IMR-90 (cell line): ENCODE data around the gene AMIGO1. TPM values are rescaled to one million over a fixed set of nuclear protein-coding genes. Genes with fewer than 3 reads are reported as not detected.

Experiments
- ATAC-seq: fragments of 200-7000 bp; cut with Tn5 transposase; 2 replicates; pipeline ENCODE4 v1.9.1; 2020; ENCODE audit warnings: low read depth, mild to moderate bottlenecking, moderate library complexity
- BruUV-seq: library from RNA; stranded (reverse); fragments of 400-500 nt; replicated peaks from 2 replicates; lab custom pipeline; 2021; lab: Mats Ljungman, UMichigan
- CTCF ChIA-PET: fragments of 300-600 bp; formaldehyde crosslinking; extraction: SDS; loops from one replicate; lab custom pipeline; 2021; ENCODE audit warnings: antibody characterized with exemption; lab: Yijun Ruan, JAX
- POLR2A ChIA-PET: fragments of 300-600 bp; sonication (Branson Sonifier 250); formaldehyde crosslinking; loops from one replicate; lab custom pipeline; 2022; ENCODE audit warnings: antibody characterized with exemption; ENCODE audit not compliant: unreplicated experiment; lab: Charles Lee
- DNase-seq: peaks from one replicate; pipeline ENCODE4 v3.0.0; 2013
- H2AFZ ChIP-seq: replicated peaks from 2 replicates; pipeline ENCODE3; 2013; ENCODE audit warnings: low read length, mild to moderate bottlenecking; ENCODE audit not compliant: poor library complexity
- H2AK5ac ChIP-seq: 2 replicates; pipeline ENCODE4 v1.6.1; 2013; ENCODE audit warnings: low read depth, low read length, inconsistent platforms
- H2AK9ac ChIP-seq: replicated peaks from 2 replicates; pipeline ENCODE3; 2013; ENCODE audit warnings: mild to moderate bottlenecking, low read depth, low read length, moderate library complexity; ENCODE audit not compliant: poor library complexity
- H2BK120ac ChIP-seq: 2 replicates; pipeline ENCODE4 v1.6.1; 2013; ENCODE audit warnings: low read depth, low read length, inconsistent platforms
- H2BK15ac ChIP-seq: 3 replicates; pipeline ENCODE4 v1.6.1; 2013; ENCODE audit warnings: low read depth, low read length, inconsistent platforms
- H2BK20ac ChIP-seq: 2 replicates; pipeline ENCODE4 v1.6.1; 2013; ENCODE audit warnings: low read depth, mild to moderate bottlenecking, inconsistent platforms, low read length, moderate library complexity
- H2BK5ac ChIP-seq: 2 replicates; pipeline ENCODE4 v1.6.1; 2013; ENCODE audit warnings: mild to moderate bottlenecking, low read depth, low read length, inconsistent platforms; ENCODE audit not compliant: poor library complexity, severe bottlenecking
- H3K14ac ChIP-seq: replicated peaks from 2 replicates; pipeline ENCODE4 v1.6.1; 2013; ENCODE audit warnings: low read depth, low read length, inconsistent platforms
- H3K18ac ChIP-seq: 2 replicates; pipeline ENCODE4 v1.6.1; 2013; ENCODE audit warnings: low read depth, low read length, control low read depth
- H3K23ac ChIP-seq: 2 replicates; pipeline ENCODE4 v1.6.1; 2013; ENCODE audit warnings: low read depth, low read length, inconsistent platforms
- H3K27ac ChIP-seq: 2 replicates; pipeline ENCODE4 v1.5.1; 2013; ENCODE audit warnings: mild to moderate bottlenecking, control low read depth, low read length; ENCODE audit not compliant: insufficient read depth
- H3K27me3 ChIP-seq: 2 replicates; pipeline ENCODE4 v1.6.1; 2013; ENCODE audit warnings: low read length; ENCODE audit not compliant: control insufficient read depth, insufficient read depth
- H3K36me3 ChIP-seq: 2 replicates; pipeline ENCODE4 v1.6.1; 2013; ENCODE audit warnings: low read length, mixed read lengths; ENCODE audit not compliant: control insufficient read depth, insufficient read depth
- H3K4ac ChIP-seq: 2 replicates; pipeline ENCODE4 v1.6.1; 2013; ENCODE audit warnings: low read depth, low read length, inconsistent platforms
- H3K4me1 ChIP-seq: 2 replicates; pipeline ENCODE4 v1.6.1; 2013; ENCODE audit warnings: low read length, mixed read lengths; ENCODE audit not compliant: control insufficient read depth, insufficient read depth
- H3K4me2 ChIP-seq: 2 replicates; pipeline ENCODE4 v1.6.1; 2013; ENCODE audit warnings: low read depth, mild to moderate bottlenecking, control low read depth, low read length, moderate library complexity
- H3K4me3 ChIP-seq: 2 replicates; pipeline ENCODE4 v1.5.1; 2013; ENCODE audit warnings: low read depth, mild to moderate bottlenecking, control low read depth, low read length, moderate library complexity; ENCODE audit not compliant: insufficient read depth
- H3K56ac ChIP-seq: 2 replicates; pipeline ENCODE4 v1.6.1; 2013; ENCODE audit warnings: low read length, inconsistent platforms; ENCODE audit not compliant: insufficient read depth; ENCODE audit errors: extremely low read depth
- H3K79me1 ChIP-seq, 2 experiments: 2 replicates each; pipeline ENCODE4 v1.6.1; 2013; ENCODE audit warnings: low read length in 2 of 2, inconsistent platforms in 1 of 2, low read depth in 1 of 2
- H3K9ac ChIP-seq: 2 replicates; pipeline ENCODE4 v1.6.1; 2013; ENCODE audit warnings: low read depth, low read length, control low read depth
- H3K9me1 ChIP-seq: 2 replicates; pipeline ENCODE4 v1.6.1; 2013; ENCODE audit warnings: low read length, inconsistent platforms; ENCODE audit not compliant: insufficient read depth
- H3K9me3 ChIP-seq: 2 replicates; pipeline ENCODE4 v1.6.1; 2013; ENCODE audit warnings: low read length; ENCODE audit not compliant: control insufficient read depth, insufficient read depth
- H4K20me1 ChIP-seq: 2 replicates; pipeline ENCODE4 v1.6.1; 2013; ENCODE audit warnings: low read length, inconsistent platforms; ENCODE audit not compliant: insufficient read depth
- H4K5ac ChIP-seq: 2 replicates; pipeline ENCODE4 v1.6.1; 2013; ENCODE audit warnings: mild to moderate bottlenecking, low read depth, low read length, control low read depth
- H4K8ac ChIP-seq, 2 experiments: 2 replicates each; pipeline ENCODE4 v1.6.1; 2013; ENCODE audit warnings: low read depth in 2 of 2, low read length in 2 of 2, control low read depth in 1 of 2, inconsistent platforms in 1 of 2
- H4K91ac ChIP-seq: 2 replicates; pipeline ENCODE4 v1.6.1; 2013; ENCODE audit warnings: low read depth, low read length, inconsistent platforms; ENCODE audit not compliant: insufficient read depth
- CEBPB ChIP-seq: IDR thresholded peaks from 2 replicates; pipeline ENCODE4 v1.6.1; 2012; ENCODE audit warnings: low read depth, low read length, improper control_type of control experiment
- CTCF ChIP-seq: conservative IDR thresholded peaks from 2 replicates; pipeline ENCODE4 v1.5.1; 2012; ENCODE audit warnings: mild to moderate bottlenecking, low read depth, low read length, improper control_type of control experiment
- MXI1 ChIP-seq: IDR thresholded peaks from 2 replicates; pipeline ENCODE4 v1.6.1; 2012; ENCODE audit warnings: low read depth, mild to moderate bottlenecking, low read length, moderate library complexity, borderline replicate concordance
- NFE2L2 ChIP-seq: fragments of 150-350 bp; IDR thresholded peaks from 2 replicates; pipeline ENCODE4 v1.6.1; 2016; ENCODE audit warnings: low read depth, mild to moderate bottlenecking, low read length
- WGBS, 2 experiments: methylation state at CpG; one replicate each; pipeline versions ENCODE4 v1.1.5 to v1.1.7; 2013; ENCODE audit warnings: missing lambda C conversion rate in 2 of 2; ENCODE audit not compliant: insufficient read length in 1 of 2; ENCODE audit errors: extremely low coverage in 2 of 2; 5-methylcytosine and 5-hydroxymethylcytosine counted together
- dilution Hi-C: fragments of 300-500 bp; cut with HindIII; formaldehyde crosslinking; loops from one replicate; pipeline ENCODE4 v1.14.3; 2018; ENCODE audit warnings: low sequenced_read_pairs; ENCODE audit not compliant: unreplicated experiment
- in situ Hi-C: fragments of 300-500 bp; cut with MboI; formaldehyde crosslinking; loops from 3 replicates; pipeline ENCODE4 v1.14.3; 2019; ENCODE audit warnings: low sequenced_read_pairs, inconsistent platforms, mixed read lengths
- intact Hi-C: fragments of 100-400 bp; cut with micrococcal nuclease; formaldehyde crosslinking; loops from 2 replicates; pipeline ENCODE4 v1.10.0; 2022
- polyA plus RNA-seq, 3 experiments: library from polyadenylated mRNA; depleted of rRNA; stranded (reverse); fragments of >200 nt; gene quantifications; 2 replicates each; pipeline ENCODE4 v1.2.3, GENCODE V29; 2012; ENCODE audit warnings: low replicate concordance in 1 of 3
- total RNA-seq: library from RNA; depleted of rRNA; stranded (reverse); fragments of >200 nt; gene quantifications from 2 replicates; pipeline ENCODE4 v1.2.3, GENCODE V29; 2012

AMIGO1 gene
- total and polyA plus RNA-seq, 2 of the 4 experiments (the other 2 are of a cell fraction) = 1.5 to 1.6 TPM

GRCh38 chr1:109528712-109529111 lies 19.2 kb upstream of the AMIGO1 start:
- Histone ChIP-seq H3K14ac (no peak overlapping the region), H4K5ac (no peak overlapping the region), H3K79me1 (no peaks in the 10 kb centered on the region), H3K9me1 (no peaks in the 10 kb centered on the region; the same call in 1 of the 2 replicates), H4K8ac (no peak overlapping the region), H3K4me1 (peaks cover 7% of the 10 kb centered on the region), H3K4ac (no peak overlapping the region), H2AK5ac (no peak overlapping the region), H2BK15ac (no peak overlapping the region), H4K20me1 (no peaks in the 10 kb centered on the region), H2BK5ac (no peak overlapping the region), H3K9ac (no peak overlapping the region), H4K91ac (no peak overlapping the region), H2AFZ (no peak overlapping the region), H2AK9ac (no peak overlapping the region), H3K4me3 (no peak overlapping the region), H2BK120ac (no peak overlapping the region), H3K4me2 (no peak overlapping the region), H3K27ac (no peak overlapping the region), H2BK20ac (no peak overlapping the region), H3K23ac (no peak overlapping the region), H3K56ac (no peak overlapping the region), H3K18ac (no peak overlapping the region), H3K27me3 (peaks cover 15% of the 10 kb centered on the region), H3K9me3 (no peaks in the 10 kb centered on the region), H3K36me3 (no peaks in the 10 kb centered on the region)
- TF ChIP-seq CTCF (no peak), CEBPB (no peak), MXI1 (no peak), NFE2L2 (no peak)
- ChIA-PET POLR2A (no interaction called here), CTCF (interaction anchor here (0.6 to 1.5 kb wide), 4 partner anchors 18 to 38 kb away, joined by 3 to 7 read pairs (median 3); no protein-coding TSS in a partner anchor)
- dilution Hi-C loops = no loop called here
- intact Hi-C loops = no loop called here
- 90% methylated on average over 2 of the region's 3 CpGs; no CpG with 5 or more reads in 1 of the 2 experiments for WGBS, 2 experiments
- in situ Hi-C loops = no loop called here
- no peak for DNase-seq
- BruUV-seq = no TSS peak
- ATAC-seq = no peak
